Omental fat pad (tissue), 4 donors: ENCODE measurements around the gene RUNX3. TPM values are rescaled to one million over a fixed set of nuclear protein-coding genes. Genes with fewer than 3 reads are reported as not detected.

ENCODE experiments used
- ATAC-seq: fragments of 150-250 bp; one replicate; pipeline ENCODE4 v1.9.1; 2016; ENCODE audit warnings: mild to moderate bottlenecking, moderate library complexity; ENCODE audit not compliant: low FRiP score
- DNase-seq: peaks from one replicate; pipeline ENCODE4 v3.0.0-alpha.2; 2019; ENCODE audit warnings: low spot score
- total RNA-seq, 4 donors: library from RNA; depleted of rRNA; stranded (reverse); fragments of >200 nt; gene quantifications; one replicate each; pipeline ENCODE4 v1.1.0, GENCODE V29; 2016
- TF ChIP-seq, protein P1 (sequence below), 3 donors: fragments of 450-650 bp; IDR thresholded peaks; one replicate each; pipeline ENCODE4 v1.5.1; 2016 to 2017; ENCODE audit warnings: antibody characterized with exemption in 3 of 3, mild to moderate bottlenecking in 3 of 3, moderate library complexity in 2 of 3

The RUNX3 gene
- total RNA-seq, 4 donors from 2014 or later = 1.6 to 6.7 (median 3.8) TPM

DNA sequence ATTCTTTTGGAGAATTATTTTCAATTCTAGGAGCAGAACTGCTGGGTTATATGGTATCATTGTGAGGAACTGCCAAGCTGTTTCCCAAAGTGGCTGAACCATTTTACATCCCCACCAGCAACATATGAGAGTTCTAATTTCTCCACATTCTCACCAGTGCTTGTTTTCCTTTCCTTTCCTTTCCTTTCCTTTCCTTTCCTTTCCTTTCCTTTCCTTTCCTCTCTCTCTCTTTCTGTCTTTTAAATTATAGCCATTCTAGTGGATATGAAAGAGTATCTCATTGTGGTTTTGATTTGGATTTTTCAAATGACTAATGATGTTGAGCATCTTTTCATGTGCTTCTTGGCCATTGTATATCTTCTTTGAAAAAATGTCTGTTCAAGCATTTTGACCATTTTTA lies 45.3 kb downstream of the RUNX3 start:
- ATAC-seq (no peak), DNase-seq (no peak)
- TF ChIP-seq, protein P1, sequence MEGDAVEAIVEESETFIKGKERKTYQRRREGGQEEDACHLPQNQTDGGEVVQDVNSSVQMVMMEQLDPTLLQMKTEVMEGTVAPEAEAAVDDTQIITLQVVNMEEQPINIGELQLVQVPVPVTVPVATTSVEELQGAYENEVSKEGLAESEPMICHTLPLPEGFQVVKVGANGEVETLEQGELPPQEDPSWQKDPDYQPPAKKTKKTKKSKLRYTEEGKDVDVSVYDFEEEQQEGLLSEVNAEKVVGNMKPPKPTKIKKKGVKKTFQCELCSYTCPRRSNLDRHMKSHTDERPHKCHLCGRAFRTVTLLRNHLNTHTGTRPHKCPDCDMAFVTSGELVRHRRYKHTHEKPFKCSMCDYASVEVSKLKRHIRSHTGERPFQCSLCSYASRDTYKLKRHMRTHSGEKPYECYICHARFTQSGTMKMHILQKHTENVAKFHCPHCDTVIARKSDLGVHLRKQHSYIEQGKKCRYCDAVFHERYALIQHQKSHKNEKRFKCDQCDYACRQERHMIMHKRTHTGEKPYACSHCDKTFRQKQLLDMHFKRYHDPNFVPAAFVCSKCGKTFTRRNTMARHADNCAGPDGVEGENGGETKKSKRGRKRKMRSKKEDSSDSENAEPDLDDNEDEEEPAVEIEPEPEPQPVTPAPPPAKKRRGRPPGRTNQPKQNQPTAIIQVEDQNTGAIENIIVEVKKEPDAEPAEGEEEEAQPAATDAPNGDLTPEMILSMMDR (IDR thresholded peaks at IDR 0.05) = no peak

DNA sequence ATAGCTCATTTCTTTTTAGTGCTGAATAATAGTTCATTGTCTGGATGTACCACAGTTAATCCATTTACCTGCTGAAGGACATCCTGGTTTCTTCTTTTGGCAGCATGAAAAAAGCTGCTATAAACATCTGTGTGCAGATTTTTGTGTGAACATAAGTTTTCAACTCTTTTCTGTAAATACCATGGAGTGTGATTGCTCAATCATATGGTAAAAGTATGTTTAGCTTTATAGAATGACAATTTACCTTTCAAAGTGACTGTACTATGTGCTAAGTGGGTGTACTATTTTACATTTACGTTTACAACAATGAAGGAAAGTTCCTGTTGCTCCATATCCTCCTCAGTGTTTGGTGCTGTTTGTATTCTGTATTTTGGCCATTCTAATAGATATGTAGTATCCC lies 49.0 kb downstream of the RUNX3 start:
- TF ChIP-seq, protein P1 (IDR thresholded peaks at IDR 0.05) = no peak
- no peak for DNase-seq
- no peak for ATAC-seq

DNA sequence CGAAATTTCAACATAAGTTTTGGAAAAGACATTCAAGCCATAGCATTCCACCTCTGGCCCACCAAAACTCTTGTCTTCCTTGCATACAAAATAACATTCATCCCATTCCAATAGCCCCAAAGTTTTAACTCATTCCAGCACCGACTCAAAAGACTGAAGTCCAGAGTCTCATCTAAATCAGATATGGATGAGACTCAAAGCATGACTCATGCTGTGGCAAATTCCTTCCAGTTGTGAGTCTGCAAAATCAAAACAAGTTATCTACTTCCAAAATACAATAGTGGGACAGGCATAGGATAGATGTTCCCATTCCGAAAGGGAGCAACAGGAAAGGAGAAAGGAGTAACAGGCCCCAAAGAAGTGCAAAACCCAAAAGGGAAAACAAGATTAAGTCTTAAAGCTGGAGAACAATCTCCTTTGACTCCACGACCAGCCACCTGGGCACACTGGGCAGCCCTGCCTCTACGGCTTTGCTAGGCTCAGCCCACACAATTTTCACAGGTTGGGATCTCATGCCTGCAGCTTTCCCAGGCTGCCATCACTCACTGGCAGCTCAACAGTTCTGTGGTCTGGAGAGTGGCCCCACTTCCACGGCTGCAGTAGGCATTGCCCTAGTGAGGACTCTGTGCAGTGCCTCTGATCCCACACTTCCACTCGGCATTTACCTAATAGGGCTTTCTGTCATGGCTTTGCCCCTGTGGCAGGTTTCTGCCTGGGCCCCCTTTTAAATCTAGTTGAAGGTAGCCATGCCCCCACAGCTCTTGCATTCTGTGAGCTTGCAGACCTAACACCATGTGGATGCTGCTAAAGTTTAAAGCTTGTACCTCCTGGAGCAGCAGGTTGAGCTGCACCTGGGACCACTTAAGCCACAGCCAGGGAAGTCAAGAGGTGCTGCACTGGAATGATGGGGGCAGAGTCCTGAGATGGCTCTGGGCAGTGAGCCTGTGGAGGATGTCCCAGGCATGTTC lies 51.0 kb downstream of the RUNX3 start:
- no peak for ATAC-seq
- TF ChIP-seq, protein P1 (IDR thresholded peaks at IDR 0.05) = no peak
- DNase-seq = no peak

DNA sequence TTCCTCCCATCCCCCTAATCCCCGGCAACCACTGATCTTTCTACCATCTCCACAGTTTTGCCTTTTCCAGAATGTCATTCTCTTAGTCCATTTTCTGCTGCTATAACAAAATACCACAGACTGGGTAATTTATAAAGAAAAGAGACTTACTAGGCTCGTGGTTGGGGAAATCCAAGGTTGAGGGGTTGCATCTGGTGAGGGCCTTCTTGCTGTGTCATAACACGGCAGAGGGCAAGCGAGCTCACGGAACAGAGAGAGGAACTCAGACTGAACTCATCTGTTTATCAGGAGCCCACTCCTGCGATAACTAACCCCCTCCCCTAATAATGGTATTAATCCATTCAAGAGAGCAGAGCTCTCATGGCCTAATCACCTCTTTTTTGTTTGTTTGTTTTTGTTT lies 52.0 kb downstream of the RUNX3 start:
- TF ChIP-seq, protein P1 (IDR thresholded peaks at IDR 0.05) = no peak
- DNase-seq = no peak
- no peak for ATAC-seq

DNA sequence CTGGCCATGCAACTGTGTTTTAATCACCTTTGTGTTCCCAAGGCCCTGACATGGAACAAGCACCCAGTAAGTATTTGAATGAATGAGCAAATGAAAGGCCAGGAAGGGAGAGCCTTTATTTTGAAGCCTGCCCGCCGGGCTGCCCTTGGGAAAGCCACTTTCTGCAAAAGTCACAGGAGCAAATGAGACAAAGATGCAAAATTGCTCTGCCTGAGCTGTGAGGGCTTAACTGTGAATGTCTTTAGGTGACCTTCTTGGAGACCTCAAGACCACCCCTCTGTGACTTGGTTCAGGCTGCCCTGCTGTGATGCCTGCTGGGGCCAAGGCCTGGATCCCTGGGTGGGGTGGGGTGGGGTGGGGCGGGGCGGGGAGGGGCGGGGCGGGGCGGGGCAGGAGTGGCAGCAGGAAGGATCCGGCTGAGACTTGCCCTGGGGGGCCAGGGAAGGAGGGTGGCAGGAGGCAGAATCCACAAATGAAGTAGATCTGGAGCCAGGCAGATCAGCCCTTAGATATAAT lies 54.0 kb downstream of the RUNX3 start:
- TF ChIP-seq, protein P1 (IDR thresholded peaks at IDR 0.05) = no peak
- ATAC-seq (no peak), DNase-seq (no peak)

DNA sequence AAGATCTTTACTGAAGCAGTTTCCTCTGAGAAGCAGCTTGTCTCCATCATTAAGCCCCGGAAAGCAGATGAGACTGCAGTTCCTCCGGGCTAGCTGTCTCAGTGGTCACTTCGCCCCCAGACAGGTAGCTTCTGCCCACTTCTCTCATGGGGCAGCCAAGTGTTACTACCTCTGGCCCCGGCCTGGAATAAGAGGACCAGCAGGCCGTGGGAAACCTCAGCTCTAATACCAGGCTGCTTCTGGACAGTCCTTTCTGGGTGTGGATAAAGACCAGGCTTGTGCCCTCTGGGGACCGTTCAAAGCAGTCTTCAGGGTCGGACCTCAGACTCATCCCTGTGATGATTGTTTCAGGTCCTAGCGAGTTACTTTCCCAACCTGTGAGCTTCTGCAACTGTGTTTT lies 54.8 kb downstream of the RUNX3 start:
- TF ChIP-seq, protein P1 (IDR thresholded peaks at IDR 0.05) = no peak
- ATAC-seq (no peak), DNase-seq (no peak)
